ENCODE measurements around the gene APOC3.

- TF ChIP-seq POLR2A (IDR thresholded peaks at IDR 0.05) (no peak), CTCF (IDR thresholded peaks at IDR 0.05) (no peak)
These were observed 47.0 kb upstream of the APOC3 start for GRCh38 chr11:116782728-116783127.

All from thyroid gland (tissue), 4 donors.